HG03066 (cell line): Measurements from ENCODE around the gene C6orf132.

ENCODE experiments used
- ATAC-seq: cut with Tn5 transposase; IDR thresholded peaks from one replicate; pipeline ENCODE4 v1.9.1; 2021; ENCODE audit warnings: low read depth; ENCODE audit not compliant: unreplicated experiment

Gene C6orf132

DNA sequence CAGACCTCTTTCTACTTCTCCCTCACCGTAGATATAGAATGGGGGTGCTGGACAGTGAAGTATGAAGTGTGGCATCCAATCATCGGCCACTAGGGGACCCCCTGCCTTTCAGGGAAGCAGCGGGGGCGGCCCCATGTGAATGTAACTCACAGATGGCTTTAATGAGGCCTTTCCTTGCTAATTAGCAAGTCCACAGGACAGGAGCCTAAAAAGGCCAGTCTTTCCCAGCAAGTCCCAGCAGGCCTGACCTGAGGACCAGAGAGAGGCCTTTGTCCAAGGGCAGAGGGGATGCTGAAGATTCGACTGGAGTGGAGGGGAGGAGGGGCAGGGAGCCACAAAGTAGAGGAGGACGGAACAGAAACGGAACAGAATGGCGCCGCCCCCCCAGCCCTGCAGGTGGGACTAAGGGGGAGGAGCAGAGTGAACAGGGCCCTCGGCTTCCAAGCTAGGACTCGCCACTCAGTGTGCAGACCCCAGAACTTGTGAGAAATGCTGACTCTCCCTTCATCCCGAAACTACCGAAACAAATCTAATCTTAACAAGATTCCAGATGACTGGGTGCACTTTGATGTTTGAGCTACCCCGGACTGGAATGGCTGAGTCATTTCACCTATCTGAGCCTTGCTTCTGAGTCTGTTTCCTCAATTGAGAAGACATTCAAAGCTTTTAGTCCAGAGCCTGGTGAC, 5.8 kb downstream of the C6orf132 start:
- no peak for ATAC-seq

- ATAC-seq = no peak
Measured at GRCh38 chr6:42135722-42136121, 6.7 kb downstream of the C6orf132 start.

- ATAC-seq = no peak
Measured at GRCh38 chr6:42135161-42135560, 7.3 kb downstream of the C6orf132 start.

- ATAC-seq = no peak
Measured at GRCh38 chr6:42133926-42134325, 8.5 kb downstream of the C6orf132 start.

DNA sequence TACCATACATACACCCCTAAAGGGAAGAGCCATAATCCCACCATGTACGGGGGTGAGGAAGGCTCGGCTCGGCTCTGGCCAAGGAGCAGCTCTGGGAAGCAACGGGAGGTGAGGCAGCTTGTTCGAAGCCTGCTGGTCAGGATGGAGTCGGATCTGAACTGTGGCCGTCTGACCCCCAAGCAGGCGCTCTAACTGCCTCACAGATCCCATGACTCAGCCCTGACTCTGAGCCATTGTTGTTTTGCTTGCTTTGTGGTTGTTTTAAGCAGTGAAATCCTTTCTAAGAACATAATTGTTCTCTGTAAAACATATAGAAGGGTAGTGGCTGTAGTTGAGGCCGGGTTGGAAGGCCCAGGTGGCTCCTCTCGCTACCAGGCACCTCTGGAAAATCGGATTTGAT, 10.9 kb downstream of the C6orf132 start:
- no peak for ATAC-seq

DNA sequence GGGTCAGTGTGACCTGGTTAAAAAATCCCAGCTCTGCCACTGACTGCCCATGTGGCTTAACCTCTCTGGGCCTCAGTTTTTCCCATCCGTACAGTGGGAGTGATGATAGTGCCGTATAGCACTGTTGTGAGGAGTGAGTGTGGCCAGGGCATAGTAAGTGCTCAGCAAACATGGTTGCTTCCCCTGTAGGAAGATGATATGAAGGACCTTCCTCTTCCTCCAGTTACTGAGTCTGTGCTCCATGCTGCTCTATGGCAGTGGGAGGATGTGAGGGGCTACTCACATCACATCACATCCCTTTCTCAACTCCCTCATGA, 13.1 kb downstream of the C6orf132 start:
- ATAC-seq = no peak

- ATAC-seq = no peak
Measured at GRCh38 chr6:42128460-42129359, 13.7 kb downstream of the C6orf132 start.

DNA sequence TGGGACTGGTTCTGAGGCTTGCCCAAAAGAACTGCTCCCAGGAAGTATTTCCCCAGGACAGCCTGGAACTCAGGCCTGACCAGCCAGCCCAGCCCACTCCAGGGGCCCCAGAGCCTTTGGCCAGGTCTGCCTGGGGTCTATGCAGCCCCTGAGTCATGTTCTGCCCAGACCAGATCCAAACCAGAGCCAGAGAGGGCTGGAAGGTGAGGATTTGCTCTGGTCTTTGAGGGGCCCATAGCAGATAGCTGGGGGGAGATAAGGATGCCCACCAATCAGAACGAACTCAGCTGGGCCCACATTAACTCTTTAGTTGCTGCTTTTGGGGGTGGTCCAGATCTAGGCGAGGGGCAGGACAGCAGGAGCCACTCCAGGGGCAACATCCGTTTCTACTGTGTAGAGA, 16.8 kb downstream of the C6orf132 start:
- no peak for ATAC-seq

DNA sequence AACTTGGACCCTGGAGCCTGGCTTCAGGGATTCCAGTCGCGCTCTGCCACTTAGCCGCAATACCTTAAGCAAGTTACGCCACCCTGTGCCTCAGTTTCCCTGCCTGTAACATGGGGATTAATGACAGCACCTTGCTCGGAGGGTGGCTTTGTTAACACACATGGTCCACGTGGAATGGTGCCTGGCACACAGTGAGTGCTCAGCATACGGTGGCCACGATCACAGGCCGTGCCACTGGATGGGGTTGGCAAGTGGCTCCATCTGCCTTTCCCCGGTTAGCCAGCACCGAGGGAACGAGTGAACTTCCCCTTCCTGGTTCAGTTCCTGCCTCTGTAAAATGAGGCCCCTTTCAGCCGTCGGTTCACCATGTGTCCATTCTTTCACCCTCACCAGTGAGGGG, 17.2 kb downstream of the C6orf132 start:
- no peak for ATAC-seq

- ATAC-seq = no peak
Measured at GRCh38 chr6:42124223-42124836, 18.1 kb downstream of the C6orf132 start.

- ATAC-seq = no peak
Measured at GRCh38 chr6:42123379-42124103, 18.9 kb downstream of the C6orf132 start.

- ATAC-seq = no peak
Measured at GRCh38 chr6:42120895-42121865, 21.2 kb downstream of the C6orf132 start.

GRCh38 chr6:42118162-42119001, 24.0 kb downstream of the C6orf132 start:
- ATAC-seq = no peak

DNA sequence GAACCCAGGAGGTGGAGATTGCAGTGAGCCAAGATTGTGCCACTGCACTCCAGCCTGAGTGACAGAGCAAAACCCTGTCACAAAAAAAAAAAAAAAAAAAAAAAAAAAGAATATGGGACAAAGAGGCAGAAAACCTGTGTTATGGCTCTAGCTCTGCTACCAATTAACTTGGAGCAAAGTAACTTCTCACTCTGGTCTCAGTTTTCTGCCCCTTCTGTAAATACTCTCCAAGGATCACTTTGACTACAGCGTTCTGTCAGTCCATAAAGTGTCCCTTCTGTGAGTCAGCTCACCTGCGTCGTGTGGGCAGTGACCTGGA, 24.6 kb downstream of the C6orf132 start:
- ATAC-seq = no peak

DNA sequence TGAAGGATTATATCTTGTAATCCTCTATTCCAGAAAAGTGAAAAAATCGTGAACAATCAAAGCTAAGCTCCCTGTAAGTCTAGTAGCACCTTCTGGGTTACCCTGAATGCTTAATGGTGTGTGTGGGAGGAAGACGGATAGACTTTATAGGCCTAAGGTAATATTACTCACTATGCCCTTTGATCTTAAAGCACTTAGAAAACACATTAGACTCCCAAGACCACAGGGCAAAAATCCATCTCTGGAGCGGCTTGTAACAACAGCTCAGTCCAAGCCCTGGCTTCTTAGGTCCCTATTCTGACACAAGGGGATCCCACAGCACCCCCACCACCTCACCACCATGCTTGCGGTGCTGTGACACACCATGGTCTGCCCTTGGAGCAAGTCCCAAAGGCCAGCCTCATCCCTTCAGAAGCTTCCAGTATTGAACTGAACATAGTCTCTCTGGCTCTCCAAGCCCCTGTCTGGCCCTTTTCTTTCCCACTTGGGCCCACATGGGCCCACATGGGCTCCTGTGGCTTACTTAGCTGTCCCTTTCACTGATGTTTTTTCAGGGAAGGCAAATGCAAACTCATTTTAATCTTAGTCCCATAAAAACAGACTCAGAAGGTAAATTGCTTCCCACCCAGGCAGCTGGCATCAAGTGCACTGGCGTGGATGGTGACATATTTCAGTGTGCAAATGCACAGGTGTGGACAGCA, 28.3 kb downstream of the C6orf132 start:
- no peak for ATAC-seq

GRCh38 chr6:42112351-42112750, 30.1 kb downstream of the C6orf132 start:
- ATAC-seq = no peak

DNA sequence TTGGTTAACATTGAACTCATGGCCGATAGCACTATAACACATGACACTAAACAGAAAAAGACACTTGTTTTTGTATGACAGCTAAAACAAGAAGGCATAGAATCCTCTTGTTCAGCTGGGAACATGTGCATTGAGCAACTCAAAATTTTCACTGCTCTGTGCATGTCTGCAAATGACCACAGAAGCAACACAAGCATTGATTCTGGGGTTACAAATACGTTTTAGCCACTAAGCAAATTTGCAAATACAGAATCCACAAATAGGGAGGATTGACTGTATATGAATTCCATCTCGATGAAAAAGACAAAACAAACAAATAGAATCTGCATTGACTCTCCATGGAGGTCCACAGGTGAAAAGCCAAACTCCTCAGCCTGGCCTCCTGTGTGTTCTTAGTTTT, 31.7 kb downstream of the C6orf132 start:
- ATAC-seq = no peak

GRCh38 chr6:42108071-42108470, 34.3 kb downstream of the C6orf132 start:
- no peak for ATAC-seq
